DMS153 treated with DMSO at 0.1 percent for 48 hours (cell line): Measurements from ENCODE around the gene LIMK2.

Source experiments
- DNase-seq: peaks from one replicate; lab custom pipeline; 2025; ENCODE audit not compliant: unreplicated experiment; lab: John Stamatoyannopoulos, UW

The LIMK2 gene

DNA sequence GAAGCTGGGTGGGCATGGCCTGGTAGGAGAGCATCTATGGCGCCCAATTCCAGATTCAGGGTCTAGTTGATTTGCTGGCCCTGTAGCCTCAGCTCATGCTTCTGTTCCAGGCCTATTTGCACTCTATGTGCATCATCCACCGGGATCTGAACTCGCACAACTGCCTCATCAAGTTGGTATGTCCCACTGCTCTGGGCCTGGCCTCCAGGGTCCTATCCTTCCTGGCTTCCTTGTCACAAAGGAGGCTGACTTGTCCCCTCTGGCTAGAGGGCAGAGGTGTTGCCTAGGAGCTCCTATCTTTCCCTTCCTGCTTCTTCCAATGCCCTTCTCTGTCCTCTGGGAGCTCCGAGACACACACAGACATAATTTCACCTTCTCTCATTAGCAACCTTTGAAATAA is 58.9 kb downstream of the LIMK2 start:
- no peak for DNase-seq

DNA sequence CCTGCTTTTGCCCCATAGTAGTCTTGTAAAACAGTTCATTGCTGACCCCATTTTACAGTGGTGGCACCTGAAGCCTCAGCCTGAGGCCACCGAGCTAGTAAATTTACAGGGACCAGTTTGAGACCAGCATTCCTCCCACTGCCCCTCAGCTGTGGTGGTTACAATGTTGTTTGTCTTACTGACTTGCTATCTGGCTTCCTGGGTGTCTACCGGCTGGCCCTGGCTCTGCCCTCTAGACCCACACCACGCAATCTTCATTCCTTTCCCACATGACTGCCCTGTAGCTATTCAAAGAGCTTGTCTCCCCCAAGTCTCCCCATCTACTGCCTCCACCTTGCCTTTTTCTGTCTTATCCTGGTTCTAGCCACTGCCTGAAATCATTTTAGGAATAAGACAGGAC is 59.4 kb downstream of the LIMK2 start:
- DNase-seq = no peak

DNA sequence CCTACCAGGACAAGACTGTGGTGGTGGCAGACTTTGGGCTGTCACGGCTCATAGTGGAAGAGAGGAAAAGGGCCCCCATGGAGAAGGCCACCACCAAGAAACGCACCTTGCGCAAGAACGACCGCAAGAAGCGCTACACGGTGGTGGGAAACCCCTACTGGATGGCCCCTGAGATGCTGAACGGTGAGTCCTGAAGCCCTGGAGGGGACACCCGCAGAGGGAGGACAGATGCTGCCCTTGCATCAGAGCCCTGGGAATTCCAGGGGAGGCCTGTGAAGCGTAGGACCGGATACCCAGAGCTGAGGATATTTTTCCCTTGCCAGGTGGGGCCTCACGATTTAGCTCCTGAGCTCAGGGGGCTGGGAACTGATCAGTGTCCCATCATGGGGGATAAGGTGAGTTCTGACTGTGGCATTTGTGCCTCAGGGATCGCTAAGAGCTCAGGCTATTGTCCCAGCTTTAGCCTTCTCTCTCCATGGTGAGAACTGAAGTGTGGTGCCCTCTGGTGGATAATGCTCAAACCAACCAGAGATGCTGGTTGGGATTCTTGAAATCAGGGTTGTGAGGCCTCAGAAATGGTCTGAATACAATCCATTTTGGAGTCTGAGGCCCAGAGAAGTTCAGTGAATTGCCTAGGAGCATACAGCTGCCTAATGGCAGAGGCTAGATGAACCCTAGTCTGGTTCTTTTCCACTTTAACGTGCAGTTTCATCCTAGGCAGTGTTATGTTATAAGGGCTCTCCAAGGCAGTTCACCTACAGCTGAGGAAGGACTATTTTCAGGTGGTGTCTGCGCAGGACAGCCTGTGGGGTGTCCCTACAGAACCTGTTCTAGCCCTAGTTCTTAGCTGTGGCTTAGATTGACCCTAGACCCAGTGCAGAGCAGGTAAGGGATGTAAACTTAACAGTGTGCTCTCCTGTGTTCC is 60.7 kb downstream of the LIMK2 start:
- peak; percentile 11 for DNase-seq

- DNase-seq = no peak
These were observed 61.9 kb downstream of the LIMK2 start for GRCh38 chr22:31274017-31274416.

DNA sequence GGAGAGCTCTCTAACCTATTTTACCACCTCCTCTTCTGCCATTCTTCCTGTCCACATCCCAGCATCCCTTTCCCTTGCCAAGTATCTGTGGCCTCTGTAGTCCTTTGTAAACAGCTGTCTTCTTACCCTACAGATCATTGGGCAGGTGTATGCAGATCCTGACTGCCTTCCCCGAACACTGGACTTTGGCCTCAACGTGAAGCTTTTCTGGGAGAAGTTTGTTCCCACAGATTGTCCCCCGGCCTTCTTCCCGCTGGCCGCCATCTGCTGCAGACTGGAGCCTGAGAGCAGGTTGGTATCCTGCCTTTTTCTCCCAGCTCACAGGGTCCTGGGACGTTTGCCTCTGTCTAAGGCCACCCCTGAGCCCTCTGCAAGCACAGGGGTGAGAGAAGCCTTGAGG is 62.9 kb downstream of the LIMK2 start:
- no peak for DNase-seq

GRCh38 chr22:31275576-31275975 is 63.5 kb downstream of the LIMK2 start:
- no peak for DNase-seq

GRCh38 chr22:31276426-31277167 is 64.5 kb downstream of the LIMK2 start:
- no peak for DNase-seq

GRCh38 chr22:31277741-31278140 is 65.6 kb downstream of the LIMK2 start:
- DNase-seq = no peak

GRCh38 chr22:31278151-31278621 is 66.1 kb downstream of the LIMK2 start:
- DNase-seq = no peak

DNA sequence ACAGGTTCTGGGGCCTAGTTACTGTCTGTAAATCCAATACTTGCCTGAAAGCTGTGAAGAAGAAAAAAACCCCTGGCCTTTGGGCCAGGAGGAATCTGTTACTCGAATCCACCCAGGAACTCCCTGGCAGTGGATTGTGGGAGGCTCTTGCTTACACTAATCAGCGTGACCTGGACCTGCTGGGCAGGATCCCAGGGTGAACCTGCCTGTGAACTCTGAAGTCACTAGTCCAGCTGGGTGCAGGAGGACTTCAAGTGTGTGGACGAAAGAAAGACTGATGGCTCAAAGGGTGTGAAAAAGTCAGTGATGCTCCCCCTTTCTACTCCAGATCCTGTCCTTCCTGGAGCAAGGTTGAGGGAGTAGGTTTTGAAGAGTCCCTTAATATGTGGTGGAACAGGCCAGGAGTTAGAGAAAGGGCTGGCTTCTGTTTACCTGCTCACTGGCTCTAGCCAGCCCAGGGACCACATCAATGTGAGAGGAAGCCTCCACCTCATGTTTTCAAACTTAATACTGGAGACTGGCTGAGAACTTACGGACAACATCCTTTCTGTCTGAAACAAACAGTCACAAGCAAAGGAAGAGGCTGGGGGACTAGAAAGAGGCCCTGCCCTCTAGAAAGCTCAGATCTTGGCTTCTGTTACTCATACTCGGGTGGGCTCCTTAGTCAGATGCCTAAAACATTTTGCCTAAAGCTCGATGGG is 66.7 kb downstream of the LIMK2 start:
- no peak for DNase-seq

GRCh38 chr22:31279327-31279669 is 67.2 kb downstream of the LIMK2 start:
- no peak for DNase-seq

DNA sequence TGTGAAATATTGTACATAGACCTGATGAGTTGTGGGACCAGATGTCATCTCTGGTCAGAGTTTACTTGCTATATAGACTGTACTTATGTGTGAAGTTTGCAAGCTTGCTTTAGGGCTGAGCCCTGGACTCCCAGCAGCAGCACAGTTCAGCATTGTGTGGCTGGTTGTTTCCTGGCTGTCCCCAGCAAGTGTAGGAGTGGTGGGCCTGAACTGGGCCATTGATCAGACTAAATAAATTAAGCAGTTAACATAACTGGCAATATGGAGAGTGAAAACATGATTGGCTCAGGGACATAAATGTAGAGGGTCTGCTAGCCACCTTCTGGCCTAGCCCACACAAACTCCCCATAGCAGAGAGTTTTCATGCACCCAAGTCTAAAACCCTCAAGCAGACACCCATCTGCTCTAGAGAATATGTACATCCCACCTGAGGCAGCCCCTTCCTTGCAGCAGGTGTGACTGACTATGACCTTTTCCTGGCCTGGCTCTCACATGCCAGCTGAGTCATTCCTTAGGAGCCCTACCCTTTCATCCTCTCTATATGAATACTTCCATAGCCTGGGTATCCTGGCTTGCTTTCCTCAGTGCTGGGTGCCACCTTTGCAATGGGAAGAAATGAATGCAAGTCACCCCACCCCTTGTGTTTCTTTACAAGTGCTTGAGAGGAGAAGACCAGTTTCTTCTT is 67.9 kb downstream of the LIMK2 start:
- no peak for DNase-seq

- no peak for DNase-seq
These were observed 69.6 kb downstream of the LIMK2 start for GRCh38 chr22:31281733-31282132.

DNA sequence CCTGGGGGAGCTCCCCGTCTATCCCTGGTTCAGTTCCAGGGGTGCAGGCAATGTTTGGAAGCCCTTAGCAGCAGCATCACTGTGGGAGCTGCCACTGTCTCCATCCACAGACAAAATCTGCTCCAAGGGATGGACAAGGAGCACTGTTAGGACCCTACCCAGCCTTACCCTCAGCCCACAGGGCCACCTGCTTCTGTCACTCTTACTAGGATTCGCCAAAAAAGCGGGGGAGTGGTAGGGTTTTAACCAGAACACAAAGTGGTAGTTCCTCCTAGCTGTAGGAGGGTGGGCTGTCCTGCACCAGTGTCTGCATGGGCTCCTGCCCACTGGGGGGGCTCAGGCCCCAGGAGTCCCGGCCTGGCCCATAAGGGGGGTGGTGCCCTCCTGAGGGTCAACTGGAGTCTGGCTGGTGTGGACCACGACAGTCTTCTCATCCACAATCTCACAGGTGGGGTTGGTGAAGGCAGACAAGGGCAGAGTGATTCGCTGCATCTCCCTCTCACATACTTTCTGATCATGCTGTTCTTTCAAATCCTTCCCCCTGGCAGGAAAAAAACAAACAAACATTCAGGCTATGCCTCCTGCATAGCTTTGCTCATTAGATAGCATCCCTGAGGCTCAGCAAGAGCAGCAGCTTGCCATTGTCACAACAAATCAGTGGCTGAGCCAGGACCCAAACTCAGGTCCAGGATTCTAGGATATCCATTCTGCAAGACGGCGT is 70.8 kb downstream of the LIMK2 start:
- no peak for DNase-seq

DNA sequence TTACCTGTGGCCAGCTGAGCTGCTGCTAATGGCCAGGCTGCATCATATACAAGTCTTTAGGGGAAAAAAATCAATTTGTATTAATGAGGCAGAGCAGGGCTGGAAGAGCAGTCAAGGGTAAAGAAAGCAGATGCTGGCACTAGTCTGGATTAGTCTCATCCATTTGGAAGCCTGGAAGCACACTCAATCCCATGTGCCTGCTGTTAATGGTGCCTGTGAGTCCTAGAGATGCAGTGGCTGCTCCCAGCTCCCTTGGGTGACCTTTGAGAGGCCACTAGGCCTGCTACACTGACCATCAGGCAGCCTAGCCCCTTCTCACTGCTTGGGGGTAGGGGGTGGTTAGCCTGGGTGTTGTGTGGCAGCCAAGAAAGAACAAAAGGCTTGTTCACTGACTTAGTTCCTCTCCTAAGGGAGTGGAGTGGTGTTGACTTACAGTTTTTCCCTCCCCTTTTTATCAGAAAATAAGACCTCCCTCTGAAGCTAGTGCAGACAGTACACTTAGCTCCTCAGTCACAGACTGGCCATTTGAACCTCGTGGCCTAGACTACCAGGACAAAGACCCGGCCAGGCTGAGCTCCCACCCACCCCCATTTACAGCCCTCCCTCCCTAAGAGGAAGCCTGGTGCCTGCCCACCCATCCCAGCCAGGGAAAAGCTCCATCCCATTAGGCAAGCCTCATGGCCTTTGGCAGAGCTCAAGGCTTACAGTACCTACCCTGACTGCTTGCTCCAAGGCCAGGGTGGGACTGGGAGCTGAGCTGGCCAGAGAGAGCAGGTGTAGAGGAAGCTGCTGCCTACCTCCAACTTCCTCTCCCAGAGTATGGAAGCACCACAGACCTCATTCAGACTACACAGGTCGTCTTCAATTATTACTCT is 72.4 kb downstream of the LIMK2 start:
- no peak for DNase-seq

DNA sequence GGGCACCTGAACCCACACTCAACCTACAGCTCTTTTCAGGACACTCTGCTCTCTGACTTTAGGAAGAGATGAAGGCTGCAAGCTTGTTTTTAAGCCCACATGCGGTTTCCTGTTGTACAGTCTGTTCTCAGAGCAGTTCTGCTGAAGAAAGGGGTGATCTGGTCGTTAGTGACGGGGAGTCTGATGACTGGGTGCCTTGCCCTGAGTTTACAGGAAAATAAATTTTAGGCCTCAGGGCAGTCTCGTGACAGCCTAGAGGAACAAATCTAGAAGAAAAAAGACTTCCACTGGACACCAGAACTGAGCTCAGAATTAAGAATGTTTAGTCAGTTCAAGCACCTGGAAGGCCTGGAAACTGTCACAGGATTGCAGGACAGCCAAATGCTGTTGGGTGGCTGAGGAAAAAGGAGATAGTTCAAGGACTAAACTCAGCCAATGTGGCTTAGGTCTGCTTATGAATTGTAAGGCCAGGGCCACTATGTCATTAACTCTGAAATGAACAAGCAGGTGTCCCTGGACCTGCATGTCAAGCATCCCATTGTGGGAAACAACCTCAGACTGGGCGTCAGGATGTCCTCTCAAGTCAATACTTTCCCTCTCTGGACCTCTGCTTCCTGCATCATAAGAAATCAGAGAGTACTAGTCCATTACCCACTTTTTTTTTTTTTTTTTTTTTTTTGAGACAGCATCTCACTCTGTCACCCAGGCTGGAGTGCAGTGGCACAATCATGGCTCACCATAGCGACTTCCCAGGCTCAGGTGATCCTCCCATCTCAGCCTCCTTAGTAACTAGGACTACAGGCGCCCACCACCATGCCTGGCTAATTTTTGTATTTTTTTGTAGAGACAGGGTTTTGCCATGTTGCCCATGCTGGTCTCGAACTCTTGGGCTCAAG is 74.5 kb downstream of the LIMK2 start:
- no peak for DNase-seq

DNA sequence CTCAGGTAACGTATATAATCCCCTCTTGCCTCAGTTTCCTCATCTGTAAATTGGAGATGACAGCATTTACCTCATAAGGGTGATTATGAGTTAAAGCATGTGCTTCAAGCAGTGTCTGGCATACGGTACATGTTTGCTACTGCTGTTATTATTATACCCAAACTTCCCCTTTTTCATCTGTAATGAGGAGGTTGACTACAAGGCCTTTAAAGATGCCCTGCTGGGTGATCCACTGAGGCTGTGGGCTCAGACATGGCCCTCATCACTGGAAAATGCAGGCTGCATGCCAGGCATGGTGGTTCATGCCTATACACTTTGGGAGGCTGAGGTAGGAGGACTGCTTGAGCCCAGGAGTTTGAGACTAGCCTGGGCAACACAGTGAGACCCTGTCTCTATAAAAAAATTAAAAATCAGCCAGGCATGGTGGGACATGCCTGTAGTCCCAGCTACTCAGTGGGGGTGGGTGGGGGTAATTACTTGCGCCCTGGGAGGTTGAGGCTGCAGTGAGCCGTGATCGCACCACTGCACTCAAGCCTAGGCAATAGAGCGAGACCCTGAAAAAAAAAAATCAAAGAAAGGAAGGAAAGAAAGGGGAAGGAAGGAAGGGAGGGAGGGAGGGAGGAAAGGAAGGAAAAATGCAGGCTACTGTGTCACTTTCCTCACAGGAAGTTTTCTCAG is 75.9 kb downstream of the LIMK2 start:
- no peak for DNase-seq
